Ovary (tissue), 3 donors: ENCODE measurements around the gene SPEG.

Experiments
- CTCF ChIP-seq, 3 donors: fragments of 450-650 bp in 2 of 3; fragments of 200-600 bp in 1 of 3; IDR thresholded peaks; one replicate each; pipeline versions ENCODE4 v1.5.1 to v1.8.0; 2016 to 2022; ENCODE audit warnings: antibody characterized with exemption in 3 of 3, mild to moderate bottlenecking in 1 of 3
- EP300 ChIP-seq: sonication (generic); formaldehyde crosslinking; IDR thresholded peaks from one replicate; pipeline ENCODE4 v1.6.1; 2017; ENCODE audit warnings: antibody characterized with exemption
- POLR2A ChIP-seq: fragments of 450-650 bp; IDR thresholded peaks from one replicate; pipeline ENCODE4 v1.6.1; 2017; ENCODE audit warnings: antibody characterized with exemption, mild to moderate bottlenecking, moderate library complexity
- donor health status: DM: no; HTN: no; CAD: no.

DNA sequence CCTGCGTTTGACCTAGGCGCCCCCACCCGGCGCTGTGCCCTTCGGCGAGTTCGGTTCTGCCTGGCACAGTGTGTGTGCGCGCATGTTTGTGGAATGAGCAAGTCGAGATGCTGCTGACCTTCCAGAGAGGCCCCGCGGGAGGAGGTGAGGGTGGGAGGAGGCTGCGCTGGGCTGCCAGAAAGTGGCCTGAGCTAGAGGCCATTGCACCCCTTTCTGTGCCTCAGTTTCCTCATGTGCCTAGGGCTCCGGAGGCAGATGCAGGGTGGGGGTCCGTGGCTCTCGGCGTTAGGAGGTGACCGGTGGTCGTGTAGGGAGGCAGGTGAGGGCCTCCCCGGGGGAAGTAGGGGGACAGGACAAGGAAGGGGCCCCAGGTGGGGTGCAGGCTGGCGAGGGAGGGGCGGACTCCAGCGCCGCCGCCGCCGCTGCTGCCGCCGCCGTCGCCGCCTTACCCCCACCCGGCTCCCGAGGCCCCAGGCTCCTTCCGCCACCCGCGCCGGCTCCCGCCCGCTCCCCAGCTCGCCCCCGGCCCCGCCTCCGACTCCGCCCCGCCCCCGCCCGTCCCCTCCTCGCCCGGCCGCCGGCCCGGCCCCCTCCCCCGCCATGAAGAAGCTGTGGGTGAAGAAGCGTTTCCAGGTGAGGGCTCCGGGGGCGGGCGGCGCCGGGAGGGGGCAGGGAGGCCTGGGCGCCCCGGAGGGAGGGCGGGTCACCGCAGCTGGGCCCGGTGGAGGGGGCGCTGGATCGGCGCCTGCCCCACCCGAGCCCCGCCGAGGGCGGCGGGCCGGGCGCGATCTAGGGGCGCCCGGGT is 7.0 kb downstream of the SPEG start:
- TF ChIP-seq CTCF (IDR thresholded peaks at IDR 0.05) = no peak
- TF ChIP-seq POLR2A = no peak
- TF ChIP-seq EP300 = no peak
